HG03575 (cell line): ENCODE data around the gene SPPL3.

Experiments
- ATAC-seq: cut with Tn5 transposase; IDR thresholded peaks from one replicate; pipeline ENCODE4 v1.9.1; 2021; ENCODE audit not compliant: unreplicated experiment, insufficient number of reproducible peaks, low FRiP score; ENCODE audit errors: extremely low read depth

The SPPL3 gene

GRCh38 chr12:120885521-120885920 is 18.6 kb downstream of the SPPL3 start:
- no peak for ATAC-seq

GRCh38 chr12:120884644-120885043 is 19.5 kb downstream of the SPPL3 start:
- ATAC-seq = no peak

GRCh38 chr12:120882055-120882555 is 22.1 kb downstream of the SPPL3 start:
- no peak for ATAC-seq

- no peak for ATAC-seq
These were observed 24.3 kb downstream of the SPPL3 start for GRCh38 chr12:120879718-120880300.

GRCh38 chr12:120879102-120879501 is 25.1 kb downstream of the SPPL3 start:
- no peak for ATAC-seq

GRCh38 chr12:120874547-120875245 is 29.5 kb downstream of the SPPL3 start:
- no peak for ATAC-seq

- no peak for ATAC-seq
These were observed 30.9 kb downstream of the SPPL3 start for GRCh38 chr12:120873226-120873625.

GRCh38 chr12:120872487-120872886 is 31.7 kb downstream of the SPPL3 start:
- no peak for ATAC-seq

GRCh38 chr12:120870415-120870814 is 33.7 kb downstream of the SPPL3 start:
- ATAC-seq = no peak

- ATAC-seq = no peak
These were observed 34.8 kb downstream of the SPPL3 start for GRCh38 chr12:120869376-120869775.

- no peak for ATAC-seq
These were observed 38.0 kb downstream of the SPPL3 start for GRCh38 chr12:120866108-120866507.

GRCh38 chr12:120865098-120865497 is 39.1 kb downstream of the SPPL3 start:
- no peak for ATAC-seq

- no peak for ATAC-seq
These were observed 41.5 kb downstream of the SPPL3 start for GRCh38 chr12:120862664-120863063.

GRCh38 chr12:120861074-120861795 is 42.9 kb downstream of the SPPL3 start:
- no peak for ATAC-seq

- ATAC-seq = no peak
These were observed 45.7 kb downstream of the SPPL3 start for GRCh38 chr12:120858306-120859088.

- no peak for ATAC-seq
These were observed 47.2 kb downstream of the SPPL3 start for GRCh38 chr12:120856980-120857379.

- no peak for ATAC-seq
These were observed 48.2 kb downstream of the SPPL3 start for GRCh38 chr12:120855823-120856588.

GRCh38 chr12:120854804-120855203 is 49.4 kb downstream of the SPPL3 start:
- ATAC-seq = no peak

- ATAC-seq = no peak
These were observed 51.0 kb downstream of the SPPL3 start for GRCh38 chr12:120853188-120853587.
